ENCODE results near the gene OR9Q1.
"Not testable (repeated sequence)": the region's sequence is repeated elsewhere in the genome, so short reads cannot be mapped to it uniquely, and the experiment has no call there.

The OR9Q1 gene

GRCh38 chr11:58142761-58143160 is 119.1 kb downstream of the OR9Q1 start:
- DNase-seq, result no peak

- no peak for DNase-seq
Measured at GRCh38 chr11:58152781-58153180, 129.1 kb downstream of the OR9Q1 start.

GRCh38 chr11:58164389-58164788 is 140.7 kb downstream of the OR9Q1 start:
- DNase-seq, result no peak

- DNase-seq, result no peak
Measured at GRCh38 chr11:58164990-58165389, 141.3 kb downstream of the OR9Q1 start.

- no peak for DNase-seq
Measured at GRCh38 chr11:58165504-58166106, 141.9 kb downstream of the OR9Q1 start.

- DNase-seq, result no peak
Measured at GRCh38 chr11:58177409-58178054, 153.9 kb downstream of the OR9Q1 start.

GRCh38 chr11:58178444-58178843 is 154.8 kb downstream of the OR9Q1 start:
- no peak for DNase-seq

GRCh38 chr11:58179648-58180047 is 156.0 kb downstream of the OR9Q1 start:
- DNase-seq, result no peak

- DNase-seq, result no peak
Measured at GRCh38 chr11:58186938-58187337, 163.3 kb downstream of the OR9Q1 start.

- no peak for DNase-seq
Measured at GRCh38 chr11:58188770-58189169, 165.1 kb downstream of the OR9Q1 start, which contains the start of gene OR9Q2. OR9Q2 (plus strand) TSS chr11:58189070; CDS start chr11:58190491, 1,421 bp downstream.

- DNase-seq, result no peak
Measured at GRCh38 chr11:58192229-58192628, 168.5 kb downstream of the OR9Q1 start.

- no peak for DNase-seq
Measured at GRCh38 chr11:58193391-58193790, 169.7 kb downstream of the OR9Q1 start.

GRCh38 chr11:58195939-58196338 is 172.3 kb downstream of the OR9Q1 start:
- no peak for DNase-seq

GRCh38 chr11:58199271-58199670 is 175.6 kb downstream of the OR9Q1 start:
- DNase-seq, result no peak

GRCh38 chr11:58204042-58204441 is 180.4 kb downstream of the OR9Q1 start, which contains the start of gene OR1S2:
OR1S2 (minus strand) TSS chr11:58204142; CDS start chr11:58204142, 0 bp downstream.
- DNase-seq, result no peak

GRCh38 chr11:58212420-58212819 is 188.7 kb downstream of the OR9Q1 start, which contains the start of gene OR1S1:
OR1S1 (plus strand) TSS chr11:58212720.
- DNase-seq, result not testable (repeated sequence)

- no peak for DNase-seq
Measured at GRCh38 chr11:58216476-58216875, 192.8 kb downstream of the OR9Q1 start.

GRCh38 chr11:58222721-58223120 is 199.0 kb downstream of the OR9Q1 start:
- DNase-seq, result no peak

- DNase-seq, result no peak
Measured at GRCh38 chr11:58227956-58228615, 204.4 kb downstream of the OR9Q1 start.

All from activated CD4-positive, alpha-beta T cell treated with anti-CD3 and anti-CD28 coated beads, Interleukin-2, amount 50 U/mL, for 1 hour (primary cell).